MM.1S (cell line): ENCODE data around the gene HHIPL1.

Source experiments
- DNase-seq: peaks from one replicate; pipeline ENCODE4 v3.0.0-alpha.2; 2015
- H2AFZ ChIP-seq: fragments of 300-600 bp; sonication (generic); 2 replicates; pipeline ENCODE4 v1.6.0; 2016; ENCODE audit warnings: antibody characterized with exemption, low read length
- H3F3A ChIP-seq: fragments of 300-600 bp; sonication (generic); 2 replicates; pipeline ENCODE4 v1.6.1; 2016; ENCODE audit warnings: mild to moderate bottlenecking, antibody characterized with exemption, low read length, moderate library complexity, mixed read lengths; ENCODE audit not compliant: insufficient read depth
- H3K27ac ChIP-seq: fragments of 300-600 bp; sonication (generic); 2 replicates; pipeline ENCODE4 v1.5.1; 2016; ENCODE audit warnings: mild to moderate bottlenecking, low read length
- H3K27me3 ChIP-seq: fragments of 300-600 bp; sonication (generic); replicated peaks from 2 replicates; pipeline ENCODE4 v1.6.0; 2016; ENCODE audit warnings: low read length; ENCODE audit not compliant: insufficient read depth
- H3K36me3 ChIP-seq: fragments of 300-600 bp; sonication (generic); replicated peaks from 2 replicates; pipeline ENCODE4 v1.6.1; 2016; ENCODE audit warnings: mild to moderate bottlenecking, low read length, mixed read lengths; ENCODE audit not compliant: insufficient read depth
- H3K4me1 ChIP-seq: fragments of 300-600 bp; sonication (generic); 2 replicates; pipeline ENCODE4 v1.6.1; 2016; ENCODE audit warnings: low read length, mixed read lengths
- H3K4me2 ChIP-seq: fragments of 300-600 bp; sonication (generic); 2 replicates; pipeline ENCODE4 v1.6.0; 2016; ENCODE audit warnings: low read depth, low read length
- H3K4me3 ChIP-seq: fragments of 300-600 bp; sonication (generic); 2 replicates; pipeline ENCODE4 v1.5.1; 2016; ENCODE audit warnings: low read length, mixed read lengths
- H3K79me2 ChIP-seq: fragments of 300-600 bp; sonication (generic); 2 replicates; pipeline ENCODE4 v1.6.1; 2016; ENCODE audit warnings: mixed run types, low read length, mixed read lengths
- H3K9ac ChIP-seq: fragments of 300-600 bp; sonication (generic); 2 replicates; pipeline ENCODE4 v1.6.1; 2016; ENCODE audit warnings: low read length, mixed read lengths
- H3K9me2 ChIP-seq: fragments of 300-600 bp; sonication (generic); replicated peaks from 2 replicates; pipeline ENCODE4 v1.6.1; 2016; ENCODE audit warnings: mild to moderate bottlenecking, low read length, mixed read lengths; ENCODE audit not compliant: insufficient read depth
- H3K9me3 ChIP-seq: fragments of 300-600 bp; sonication (generic); replicated peaks from 2 replicates; pipeline ENCODE4 v1.6.1; 2016; ENCODE audit warnings: mild to moderate bottlenecking, low read length, mixed read lengths; ENCODE audit not compliant: insufficient read depth
- H4K20me1 ChIP-seq: fragments of 300-600 bp; sonication (generic); 2 replicates; pipeline ENCODE4 v1.6.1; 2016; ENCODE audit warnings: mild to moderate bottlenecking, low read length, moderate library complexity, mixed read lengths; ENCODE audit not compliant: insufficient read depth
- EZH2 ChIP-seq: fragments of 300-600 bp; sonication (generic); optimal IDR thresholded peaks from 2 replicates; pipeline ENCODE3; 2017; ENCODE audit warnings: low read depth, mild to moderate bottlenecking, antibody characterized with exemption, low read length, mixed read lengths
- EZH2phosphoT487 ChIP-seq: fragments of 300-600 bp; sonication (generic); IDR thresholded peaks from 2 replicates; pipeline ENCODE4 v1.6.1; 2018; ENCODE audit warnings: antibody characterized with exemption, low read length
- TF ChIP-seq, protein P1 (sequence below): fragments of 300-600 bp; sonication (generic); IDR thresholded peaks from 2 replicates; pipeline ENCODE4 v1.5.1; 2016; ENCODE audit warnings: antibody characterized with exemption, low read length, mixed read lengths

The HHIPL1 gene

DNA sequence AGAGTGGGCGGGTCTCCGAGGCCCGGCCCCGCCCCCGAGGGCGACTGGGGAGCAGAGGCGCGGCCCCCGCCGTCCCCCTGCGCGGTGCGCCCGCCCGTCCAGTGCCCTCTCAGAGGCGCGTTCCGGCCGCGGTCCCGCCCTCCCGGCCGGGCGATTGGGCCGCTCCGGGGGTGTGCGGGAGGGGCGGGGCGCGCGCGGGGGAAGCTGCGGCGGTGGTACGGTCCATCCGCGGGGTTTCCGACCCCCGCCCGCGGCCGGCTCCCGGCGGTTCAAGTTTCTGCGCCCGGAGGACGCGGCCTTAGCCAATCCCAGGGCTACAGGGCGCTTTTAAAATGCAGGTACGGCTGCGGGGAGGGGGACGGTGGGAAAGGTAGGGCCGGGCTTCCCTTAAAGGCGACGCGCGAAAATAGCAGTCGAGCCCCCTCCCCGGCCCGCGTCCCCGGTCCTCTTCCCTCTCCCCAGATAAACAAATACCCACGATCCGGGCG is 40.6 kb upstream of the HHIPL1 start:
- Histone ChIP-seq H3K9me3 (no peaks in the 10 kb centered on the region), H3K9ac (peak overlapping the region; percentile 75), H3K79me2 (peaks cover 22% of the 10 kb centered on the region; the same call in 1 of the 2 replicates), H3K4me2 (peak overlapping the region; percentile 83; the same call in 1 of the 2 replicates), H3K36me3 (no peaks in the 10 kb centered on the region), H3K9me2 (no peaks in the 10 kb centered on the region), H3F3A (0 out of 2 replicates have a peak, but pooled peaks cover 5% of the 10 kb centered on the region), H3K27me3 (no peaks in the 10 kb centered on the region), H3K27ac (peak overlapping the region; percentile 61; the same call in 1 of the 2 replicates), H2AFZ (peak overlapping the region; percentile 69), H3K4me3 (peak overlapping the region; percentile 78), H3K4me1 (no peaks in the 10 kb centered on the region), H4K20me1 (no peaks in the 10 kb centered on the region)
- TF ChIP-seq, protein P1, sequence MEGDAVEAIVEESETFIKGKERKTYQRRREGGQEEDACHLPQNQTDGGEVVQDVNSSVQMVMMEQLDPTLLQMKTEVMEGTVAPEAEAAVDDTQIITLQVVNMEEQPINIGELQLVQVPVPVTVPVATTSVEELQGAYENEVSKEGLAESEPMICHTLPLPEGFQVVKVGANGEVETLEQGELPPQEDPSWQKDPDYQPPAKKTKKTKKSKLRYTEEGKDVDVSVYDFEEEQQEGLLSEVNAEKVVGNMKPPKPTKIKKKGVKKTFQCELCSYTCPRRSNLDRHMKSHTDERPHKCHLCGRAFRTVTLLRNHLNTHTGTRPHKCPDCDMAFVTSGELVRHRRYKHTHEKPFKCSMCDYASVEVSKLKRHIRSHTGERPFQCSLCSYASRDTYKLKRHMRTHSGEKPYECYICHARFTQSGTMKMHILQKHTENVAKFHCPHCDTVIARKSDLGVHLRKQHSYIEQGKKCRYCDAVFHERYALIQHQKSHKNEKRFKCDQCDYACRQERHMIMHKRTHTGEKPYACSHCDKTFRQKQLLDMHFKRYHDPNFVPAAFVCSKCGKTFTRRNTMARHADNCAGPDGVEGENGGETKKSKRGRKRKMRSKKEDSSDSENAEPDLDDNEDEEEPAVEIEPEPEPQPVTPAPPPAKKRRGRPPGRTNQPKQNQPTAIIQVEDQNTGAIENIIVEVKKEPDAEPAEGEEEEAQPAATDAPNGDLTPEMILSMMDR: no peak
- TF ChIP-seq EZH2 (no peak), EZH2phosphoT487 (no peak)
- DNase-seq: peak; percentile 87

DNA sequence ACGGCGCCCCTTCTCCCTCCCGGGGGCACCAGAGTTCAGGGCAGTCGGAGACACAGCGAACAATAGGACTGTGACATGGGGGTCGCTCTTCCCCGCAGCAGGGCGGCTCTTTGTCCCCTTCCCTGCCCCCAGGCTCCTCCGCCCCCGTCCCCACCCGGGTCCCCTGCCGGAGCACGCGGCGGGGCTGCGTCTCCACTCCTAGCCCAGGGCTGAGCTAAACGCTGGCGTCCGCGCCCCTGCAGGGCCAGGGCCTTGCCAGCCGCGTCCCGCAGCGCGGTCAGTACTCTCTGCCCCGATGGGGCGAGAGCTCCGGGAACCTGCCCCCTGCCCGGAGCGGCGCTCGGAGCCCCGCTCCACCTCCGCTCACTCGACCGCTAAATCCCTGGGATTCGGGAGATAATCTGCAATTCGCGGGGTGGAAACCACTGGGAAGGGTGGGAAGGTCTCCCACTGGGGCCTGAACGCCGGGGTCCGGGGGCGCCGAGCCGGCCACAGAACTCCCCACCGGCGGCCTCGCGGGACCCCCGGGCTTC is 40.1 kb upstream of the HHIPL1 start:
- Histone ChIP-seq H3K4me1 (no peaks in the 10 kb centered on the region), H3K9me2 (no peaks in the 10 kb centered on the region), H3K4me3 (peak overlapping the region; percentile 78), H3K36me3 (no peaks in the 10 kb centered on the region), H3K9me3 (no peaks in the 10 kb centered on the region), H3K9ac (peak overlapping the region; percentile 75), H4K20me1 (no peaks in the 10 kb centered on the region), H2AFZ (peak overlapping the region; percentile 69), H3K27me3 (no peaks in the 10 kb centered on the region), H3K4me2 (peak overlapping the region; percentile 83; the same call in 1 of the 2 replicates), H3K79me2 (peaks cover 22% of the 10 kb centered on the region; the same call in 1 of the 2 replicates), H3K27ac (peak overlapping the region; percentile 61; the same call in 1 of the 2 replicates), H3F3A (0 out of 2 replicates have a peak, but pooled peaks cover 5% of the 10 kb centered on the region)
- no peak for TF ChIP-seq EZH2phosphoT487
- no peak for TF ChIP-seq EZH2
- TF ChIP-seq, protein P1: no peak
- DNase-seq: peak; percentile 11

DNA sequence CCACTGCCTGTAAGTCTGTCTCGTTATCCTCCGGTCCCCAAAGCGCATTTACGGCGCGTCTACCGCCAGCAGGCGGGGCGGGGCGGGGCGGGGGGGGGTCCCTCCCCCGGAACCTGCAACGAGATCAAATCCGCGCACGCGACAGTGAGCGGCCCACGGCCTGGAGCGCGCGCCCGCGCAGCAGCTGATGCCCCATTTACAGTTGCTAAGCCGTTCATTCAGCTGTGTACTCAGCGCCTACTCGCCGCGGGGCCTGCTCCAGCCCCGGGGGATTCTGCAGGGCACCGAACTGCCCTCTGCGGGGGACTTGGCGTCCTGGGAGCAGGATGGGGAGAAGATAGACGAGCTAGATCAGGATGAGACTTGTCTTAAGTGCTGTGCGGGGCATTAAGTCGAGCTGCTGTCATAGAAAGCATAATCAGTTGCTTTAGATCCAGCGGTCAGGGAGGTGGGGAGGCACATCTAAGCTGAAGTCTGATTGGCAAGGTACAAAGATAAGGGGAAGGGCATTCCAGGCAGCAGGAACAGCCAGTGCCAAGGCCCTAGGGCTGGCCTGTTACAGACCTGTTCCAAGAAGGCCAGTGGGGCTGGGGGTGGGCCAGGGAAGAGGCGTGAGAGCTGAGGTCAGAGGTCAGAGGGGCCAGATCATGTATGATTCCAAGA is 39.5 kb upstream of the HHIPL1 start:
- H3K9ac ChIP-seq: peak overlapping the region; percentile 75
- H4K20me1 ChIP-seq: no peaks in the 10 kb centered on the region
- peak overlapping the region; percentile 83 for H3K4me2 ChIP-seq
- H3K79me2 ChIP-seq: peaks cover 16% of the 10 kb centered on the region; the same call in 1 of the 2 replicates
- no peaks in the 10 kb centered on the region for H3K36me3 ChIP-seq
- peak overlapping the region; percentile 61; the same call in 1 of the 2 replicates for H3K27ac ChIP-seq
- peak overlapping the region; percentile 78 for H3K4me3 ChIP-seq
- TF ChIP-seq, protein P1: no peak
- TF ChIP-seq EZH2phosphoT487 (no peak), EZH2 (no peak)
- no peaks in the 10 kb centered on the region for H3K27me3 ChIP-seq
- no peaks in the 10 kb centered on the region for H3K9me2 ChIP-seq
- no peaks in the 10 kb centered on the region for H3K9me3 ChIP-seq
- 0 out of 2 replicates have a peak, but pooled peaks cover 5% of the 10 kb centered on the region for H3F3A ChIP-seq
- DNase-seq: peak; percentile 78
- H3K4me1 ChIP-seq: no peaks in the 10 kb centered on the region
- H2AFZ ChIP-seq: peak overlapping the region; percentile 61
